ENCODE measurements around the gene RTKN. TPM values are rescaled to one million over a fixed set of nuclear protein-coding genes. Genes with fewer than 3 reads are reported as not detected.

Gene RTKN
- total RNA-seq, 1 experiment from 2014 or later: 83.1 TPM

GRCh38 chr2:74430502-74430901 is 11.2 kb downstream of the RTKN start:
- in situ Hi-C loops (cut with HindIII; ENCODE audit: low pct_unique_long_range_greater_than_20kb, low sequenced_read_pairs): no loop called here
- ATAC-seq: no peak
- Histone ChIP-seq H3K4me3 (ENCODE audit: low read depth in 2 of 2, low read length in 2 of 2) (no peak overlapping the region), H3K27me3 (ENCODE audit: control insufficient read depth, insufficient read depth, low read length) (no peaks in the 10 kb centered on the region), H3K36me3 (ENCODE audit: control insufficient read depth, insufficient read depth, low read length) (peaks cover 7% of the 10 kb centered on the region), H3K4me1 (ENCODE audit: control insufficient read depth, insufficient read depth, low read length) (peaks cover 3% of the 10 kb centered on the region; the same call in 1 of the 2 replicates), H3K27ac (ENCODE audit: low read length) (no peak overlapping the region), H3K9me3 (ENCODE audit: control insufficient read depth, insufficient read depth, low read depth, low read length) (no peaks in the 10 kb centered on the region)
- BruUV-seq (replicated peaks): no TSS peak
- CTCF ChIA-PET: interaction anchor here (0.7 kb wide), 1 partner anchor 25 kb away, joined by 3 read pairs; no protein-coding TSS in a partner anchor
- intact Hi-C loops (cut with micrococcal nuclease; ENCODE audit: unreplicated experiment): no loop called here
- TF ChIP-seq SIN3A (IDR thresholded peaks at IDR 0.05; ENCODE audit: borderline replicate concordance, insufficient read depth, low read depth, low read length): no peak
- TF ChIP-seq, protein P1, sequence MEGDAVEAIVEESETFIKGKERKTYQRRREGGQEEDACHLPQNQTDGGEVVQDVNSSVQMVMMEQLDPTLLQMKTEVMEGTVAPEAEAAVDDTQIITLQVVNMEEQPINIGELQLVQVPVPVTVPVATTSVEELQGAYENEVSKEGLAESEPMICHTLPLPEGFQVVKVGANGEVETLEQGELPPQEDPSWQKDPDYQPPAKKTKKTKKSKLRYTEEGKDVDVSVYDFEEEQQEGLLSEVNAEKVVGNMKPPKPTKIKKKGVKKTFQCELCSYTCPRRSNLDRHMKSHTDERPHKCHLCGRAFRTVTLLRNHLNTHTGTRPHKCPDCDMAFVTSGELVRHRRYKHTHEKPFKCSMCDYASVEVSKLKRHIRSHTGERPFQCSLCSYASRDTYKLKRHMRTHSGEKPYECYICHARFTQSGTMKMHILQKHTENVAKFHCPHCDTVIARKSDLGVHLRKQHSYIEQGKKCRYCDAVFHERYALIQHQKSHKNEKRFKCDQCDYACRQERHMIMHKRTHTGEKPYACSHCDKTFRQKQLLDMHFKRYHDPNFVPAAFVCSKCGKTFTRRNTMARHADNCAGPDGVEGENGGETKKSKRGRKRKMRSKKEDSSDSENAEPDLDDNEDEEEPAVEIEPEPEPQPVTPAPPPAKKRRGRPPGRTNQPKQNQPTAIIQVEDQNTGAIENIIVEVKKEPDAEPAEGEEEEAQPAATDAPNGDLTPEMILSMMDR (IDR thresholded peaks at IDR 0.05): no peak
- no peak for TF ChIP-seq TCF7L2 (IDR thresholded peaks at IDR 0.05; ENCODE audit: low read depth, low read length)
- POLR2A ChIA-PET: no interaction called here
- DNase-seq (ENCODE audit: low read depth, low spot score): no peak

DNA sequence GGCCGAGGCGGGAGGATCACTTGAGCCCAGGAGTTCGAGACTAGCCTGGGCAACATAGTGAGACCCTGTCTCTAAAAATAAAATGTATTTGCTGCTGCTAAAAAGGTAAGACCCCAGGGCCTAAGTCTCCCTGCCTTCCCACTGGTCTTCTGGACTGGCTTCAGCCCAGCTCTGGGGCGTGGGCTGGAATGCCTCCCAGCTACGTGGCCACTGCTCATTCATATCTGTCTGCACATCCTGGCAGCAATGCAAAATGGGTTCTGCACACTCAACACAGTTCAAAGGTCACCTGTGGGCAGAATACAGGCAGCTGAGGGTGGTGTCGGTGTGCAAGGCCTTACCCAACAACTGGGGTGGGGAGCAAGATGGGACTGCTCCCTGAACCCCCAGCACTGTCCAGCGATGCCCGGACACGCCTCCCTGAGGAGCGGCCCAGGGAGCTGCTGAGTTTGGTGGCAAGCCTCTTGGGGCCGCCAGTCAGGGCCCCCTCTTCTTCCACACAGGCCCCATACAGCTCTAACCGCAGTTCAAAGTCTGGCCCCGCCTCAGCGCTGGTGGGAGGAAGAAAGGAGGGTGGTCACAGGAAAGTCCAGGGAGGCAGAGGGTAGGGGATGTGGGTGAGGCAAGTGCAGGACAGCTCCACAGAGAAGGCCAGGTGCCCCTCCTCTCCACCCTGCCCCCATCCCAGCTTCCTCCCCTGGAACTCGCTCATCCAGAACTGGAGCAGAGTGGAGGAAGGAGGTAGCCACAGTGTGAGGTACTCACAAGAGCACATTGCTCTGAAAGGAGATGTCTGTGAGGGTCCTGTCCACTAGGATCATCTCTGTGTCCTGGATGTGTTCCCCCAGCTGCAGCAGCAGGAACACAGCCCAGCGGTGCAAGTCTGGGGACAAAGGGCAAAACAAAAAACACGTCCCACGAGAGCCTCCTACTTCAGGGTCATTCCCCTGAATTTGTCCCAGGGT is 12.0 kb downstream of the RTKN start:
- in situ Hi-C loops (cut with HindIII; ENCODE audit: low pct_unique_long_range_greater_than_20kb, low sequenced_read_pairs) (no loop called here), intact Hi-C loops (cut with micrococcal nuclease; ENCODE audit: unreplicated experiment) (no loop called here)
- no peak for ATAC-seq
- Histone ChIP-seq H3K27me3 (ENCODE audit: control insufficient read depth, insufficient read depth, low read length) (no peaks in the 10 kb centered on the region), H3K4me1 (ENCODE audit: control insufficient read depth, insufficient read depth, low read length) (peaks cover 3% of the 10 kb centered on the region; the same call in 1 of the 2 replicates), H3K36me3 (ENCODE audit: control insufficient read depth, insufficient read depth, low read length) (peaks cover 7% of the 10 kb centered on the region), H3K9me3 (ENCODE audit: control insufficient read depth, insufficient read depth, low read depth, low read length) (no peaks in the 10 kb centered on the region), H3K4me3 (ENCODE audit: low read depth in 2 of 2, low read length in 2 of 2) (no peak overlapping the region), H3K27ac (ENCODE audit: low read length) (no peak overlapping the region)
- BruUV-seq (replicated peaks): no TSS peak
- ChIA-PET POLR2A (no interaction called here), CTCF (interaction anchor here (0.7 kb wide), 1 partner anchor 26 kb away, joined by 3 read pairs; no protein-coding TSS in a partner anchor)
- TF ChIP-seq TCF7L2 (IDR thresholded peaks at IDR 0.05; ENCODE audit: low read depth, low read length) (no peak), POLR2AphosphoS5 (IDR thresholded peaks at IDR 0.05; ENCODE audit: low read depth, low read length) (no peak), REST (IDR thresholded peaks at IDR 0.05; ENCODE audit: insufficient read depth in 1 of 2, low read depth in 2 of 2, low read length in 1 of 2) (no peak), SIN3A (IDR thresholded peaks at IDR 0.05; ENCODE audit: borderline replicate concordance, insufficient read depth, low read depth, low read length) (no peak)
- TF ChIP-seq, protein P1 (IDR thresholded peaks at IDR 0.05): no peak
- no peak for DNase-seq (ENCODE audit: low read depth, low spot score)

Data from Panc1 (cell line).